22Rv1 (cell line): ENCODE results near the gene CAMKMT.

Source experiments
- CTCF ChIP-seq: fragments of 450-650 bp; IDR thresholded peaks from 2 replicates; pipeline ENCODE4 v1.5.1; 2017; ENCODE audit warnings: mild to moderate bottlenecking
- ZFX ChIP-seq: fragments of 450-650 bp; IDR thresholded peaks from 2 replicates; pipeline ENCODE4 v1.6.1; 2017; ENCODE audit warnings: antibody characterized with exemption, borderline replicate concordance

DNA sequence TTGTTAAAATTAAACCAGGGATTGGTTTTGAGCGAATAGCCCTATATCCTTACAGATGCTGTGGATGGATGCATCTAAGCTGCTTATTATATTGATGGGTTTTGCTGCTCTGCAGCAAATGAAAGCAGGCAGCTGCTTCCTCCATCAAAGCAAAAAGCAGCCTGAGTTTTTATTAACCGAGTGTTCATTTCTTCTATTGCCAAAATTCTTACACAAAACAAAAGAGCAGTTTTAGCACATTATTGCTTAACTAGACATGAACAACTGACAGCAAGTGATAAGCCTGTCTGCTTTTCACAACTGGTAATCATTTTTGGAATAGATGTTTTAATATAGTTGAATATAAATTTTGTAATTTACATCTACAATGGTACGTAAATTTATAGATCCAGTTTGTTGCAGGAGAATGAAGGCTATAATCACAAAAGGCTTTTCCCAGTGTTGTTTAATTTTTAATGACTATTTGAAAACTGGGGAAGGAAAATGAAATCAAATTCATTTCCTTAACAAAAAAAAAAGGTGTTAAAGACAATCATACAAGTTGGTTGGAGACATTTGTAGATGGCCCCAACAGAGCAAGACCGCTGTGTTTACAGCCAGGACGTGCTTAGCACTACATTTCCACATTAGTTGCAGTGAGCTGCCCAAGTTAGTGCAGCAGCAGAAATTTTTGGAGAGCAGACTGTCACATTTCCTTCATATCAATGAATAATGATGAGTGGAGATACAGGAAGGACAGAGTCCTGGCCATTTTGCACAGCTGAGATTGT lies 326.1 kb downstream of the CAMKMT start:
- TF ChIP-seq CTCF: no peak
- no peak for TF ChIP-seq ZFX
